ENCODE measurements around the gene PLA2G6.

DNA sequence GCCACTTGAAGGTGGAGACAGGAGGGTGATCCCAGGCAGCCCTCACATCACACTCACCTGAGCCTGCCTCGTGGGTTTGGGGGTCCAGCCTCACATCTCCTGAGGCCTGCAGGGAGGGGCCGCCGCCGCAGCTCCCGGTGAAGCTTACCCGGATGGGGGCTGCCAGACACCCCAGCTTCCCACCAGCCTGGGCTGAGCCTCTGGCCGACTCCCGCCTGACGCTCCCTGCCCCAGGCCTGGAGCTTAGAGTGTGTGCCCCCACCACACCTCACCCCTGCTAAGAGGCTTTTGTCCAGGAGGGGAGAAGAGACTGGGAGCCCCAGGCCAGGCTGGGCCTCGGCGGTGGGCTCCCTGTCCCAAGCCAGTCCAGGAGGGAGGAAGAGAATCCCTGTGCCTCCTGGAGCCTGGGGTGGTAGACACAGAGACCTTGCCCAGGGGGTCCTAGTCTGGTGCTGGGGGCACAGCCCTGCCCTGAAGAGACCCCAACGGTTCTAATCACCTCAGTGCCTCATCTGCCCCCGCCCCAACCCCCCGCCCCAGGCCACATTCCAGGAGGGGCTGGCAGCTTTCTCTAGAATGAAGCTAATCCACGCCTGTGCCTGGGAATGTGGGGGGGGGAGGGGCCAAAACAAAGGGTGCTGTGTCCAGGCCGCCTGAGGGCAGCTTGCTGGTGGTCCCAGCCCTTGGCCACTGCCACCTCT lies 97.5 kb downstream of the PLA2G6 start, which contains the start of gene SLC16A8:
- no peak for TF ChIP-seq EZH2phosphoT487 (IDR thresholded peaks at IDR 0.05; ENCODE audit: low read depth, severe bottlenecking, unreplicated experiment)
- no peak for TF ChIP-seq CTCF (IDR thresholded peaks at IDR 0.05; ENCODE audit: poor library complexity)
- TF ChIP-seq EZH2 (IDR thresholded peaks at IDR 0.05; ENCODE audit: borderline replicate concordance): no peak

All from hepatocyte (in vitro differentiated cells).